ENCODE measurements around the gene DCAF6. TPM values are rescaled to one million over a fixed set of nuclear protein-coding genes. Genes with fewer than 3 reads are reported as not detected.

The DCAF6 gene
- total RNA-seq, 1 donor from 2014 or later = 80.5 TPM

GRCh38 chr1:167949785-167950184, 13.3 kb downstream of the DCAF6 start:
- H3K4me1 ChIP-seq = peaks cover 16% of the 10 kb centered on the region
- no peak for DNase-seq (ENCODE audit: extremely low spot score in 2 of 2)

DNA sequence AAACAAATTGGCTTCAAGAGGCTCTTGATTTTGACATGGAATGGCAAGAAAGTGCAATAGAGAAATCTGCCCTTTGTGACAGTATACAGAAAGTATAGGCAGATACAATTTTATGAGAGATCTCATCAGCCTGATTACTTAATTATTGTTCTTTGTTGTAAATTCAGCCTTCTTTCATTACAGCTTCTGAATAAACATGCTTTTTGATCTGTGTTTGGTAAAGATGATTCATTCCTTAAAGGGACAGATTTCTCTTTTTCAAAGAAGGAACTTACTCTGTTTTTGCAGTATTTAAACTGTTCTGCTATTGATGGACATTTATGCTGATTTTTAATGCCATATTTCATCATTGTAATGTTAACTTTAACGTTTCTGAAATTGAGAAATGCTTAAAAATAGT, 14.1 kb downstream of the DCAF6 start:
- H3K4me1 ChIP-seq = peaks cover 16% of the 10 kb centered on the region
- H3K9me3 ChIP-seq = no peaks in the 10 kb centered on the region
- intact Hi-C loops (cut with DNase I) = no loop called here
- H3K27me3 ChIP-seq = no peaks in the 10 kb centered on the region
- no peak overlapping the region for H3K27ac ChIP-seq
- no peak for DNase-seq (ENCODE audit: extremely low spot score in 2 of 2)
- TF ChIP-seq, protein P1, sequence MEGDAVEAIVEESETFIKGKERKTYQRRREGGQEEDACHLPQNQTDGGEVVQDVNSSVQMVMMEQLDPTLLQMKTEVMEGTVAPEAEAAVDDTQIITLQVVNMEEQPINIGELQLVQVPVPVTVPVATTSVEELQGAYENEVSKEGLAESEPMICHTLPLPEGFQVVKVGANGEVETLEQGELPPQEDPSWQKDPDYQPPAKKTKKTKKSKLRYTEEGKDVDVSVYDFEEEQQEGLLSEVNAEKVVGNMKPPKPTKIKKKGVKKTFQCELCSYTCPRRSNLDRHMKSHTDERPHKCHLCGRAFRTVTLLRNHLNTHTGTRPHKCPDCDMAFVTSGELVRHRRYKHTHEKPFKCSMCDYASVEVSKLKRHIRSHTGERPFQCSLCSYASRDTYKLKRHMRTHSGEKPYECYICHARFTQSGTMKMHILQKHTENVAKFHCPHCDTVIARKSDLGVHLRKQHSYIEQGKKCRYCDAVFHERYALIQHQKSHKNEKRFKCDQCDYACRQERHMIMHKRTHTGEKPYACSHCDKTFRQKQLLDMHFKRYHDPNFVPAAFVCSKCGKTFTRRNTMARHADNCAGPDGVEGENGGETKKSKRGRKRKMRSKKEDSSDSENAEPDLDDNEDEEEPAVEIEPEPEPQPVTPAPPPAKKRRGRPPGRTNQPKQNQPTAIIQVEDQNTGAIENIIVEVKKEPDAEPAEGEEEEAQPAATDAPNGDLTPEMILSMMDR (IDR thresholded peaks at IDR 0.05) = no peak
- no peak for TF ChIP-seq POLR2A (IDR thresholded peaks at IDR 0.05)
- TF ChIP-seq POLR2AphosphoS5 (IDR thresholded peaks at IDR 0.05; ENCODE audit: insufficient read depth in 1 of 2, low read depth in 1 of 2) = no peak
- H3K36me3 ChIP-seq = peaks cover 0 to 24% of the 10 kb centered on the region in 2 donors
- no peak overlapping the region for H3K4me3 ChIP-seq

More at GRCh38 chr1:167949785-167950184, 13.3 kb downstream of the DCAF6 start:
- Histone ChIP-seq H3K27ac (no peak overlapping the region), H3K36me3 (peaks cover 0 to 23% of the 10 kb centered on the region in 2 donors), H3K27me3 (no peaks in the 10 kb centered on the region), H3K9me3 (no peaks in the 10 kb centered on the region), H3K4me3 (no peak overlapping the region)
- intact Hi-C loops (cut with DNase I) = no loop called here
- TF ChIP-seq, protein P1 (IDR thresholded peaks at IDR 0.05) = no peak
- TF ChIP-seq POLR2A (IDR thresholded peaks at IDR 0.05) = no peak
- TF ChIP-seq POLR2AphosphoS5 (IDR thresholded peaks at IDR 0.05; ENCODE audit: insufficient read depth in 1 of 2, low read depth in 1 of 2) = no peak

DNA sequence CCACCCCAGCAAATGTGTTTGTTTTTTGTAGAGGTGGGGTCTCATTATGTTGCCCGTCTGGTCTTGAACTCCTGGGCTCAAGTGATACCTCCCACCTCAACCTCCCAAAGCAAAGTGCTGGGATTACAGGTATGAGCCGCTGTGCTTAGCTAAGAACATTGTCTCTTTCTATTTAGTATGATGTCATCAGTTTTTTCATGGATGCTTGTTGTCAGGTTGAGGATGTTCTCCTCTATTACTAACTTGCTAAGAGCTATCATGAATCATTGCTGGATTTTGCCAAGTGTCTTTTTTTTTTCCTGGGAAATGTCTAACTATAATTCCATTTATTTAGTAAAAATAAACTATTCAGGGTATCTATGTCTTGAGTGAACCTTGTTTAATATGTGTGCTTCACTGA, 19.4 kb downstream of the DCAF6 start:
- no peak overlapping the region for H3K27ac ChIP-seq
- no peaks in the 10 kb centered on the region for H3K9me3 ChIP-seq
- intact Hi-C loops (cut with DNase I) = no loop called here
- no peak overlapping the region for H3K4me3 ChIP-seq
- peaks cover under 1% of the 10 kb centered on the region for H3K4me1 ChIP-seq
- no peaks in the 10 kb centered on the region for H3K27me3 ChIP-seq
- peaks cover 0 to 24% of the 10 kb centered on the region in 2 donors for H3K36me3 ChIP-seq
- no peak for DNase-seq (ENCODE audit: extremely low spot score in 2 of 2)
- TF ChIP-seq, protein P1 (IDR thresholded peaks at IDR 0.05) = no peak
- TF ChIP-seq POLR2A (IDR thresholded peaks at IDR 0.05) (no peak), POLR2AphosphoS5 (IDR thresholded peaks at IDR 0.05; ENCODE audit: insufficient read depth in 1 of 2, low read depth in 1 of 2) (no peak)

DNA sequence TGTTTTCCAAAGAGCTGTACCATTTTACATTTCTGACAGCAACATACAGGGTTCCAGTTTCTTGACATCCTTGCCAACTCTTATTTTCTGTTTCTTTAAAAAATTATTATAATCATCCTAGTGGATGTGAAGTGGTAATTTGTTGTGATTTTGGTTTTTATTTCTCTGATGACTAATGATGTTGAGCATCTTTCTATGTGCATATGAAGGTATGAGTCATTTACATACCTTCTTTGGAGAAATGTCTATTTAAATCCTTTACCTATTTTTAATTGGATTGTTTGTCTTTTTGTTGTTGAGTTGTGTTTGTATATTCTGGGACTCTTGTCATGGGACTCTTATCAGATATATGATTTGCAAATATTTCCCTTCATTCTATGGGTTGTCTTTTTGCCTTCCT, 21.2 kb downstream of the DCAF6 start:
- no peaks in the 10 kb centered on the region for H3K9me3 ChIP-seq
- intact Hi-C loops (cut with DNase I) = no loop called here
- no peak overlapping the region for H3K27ac ChIP-seq
- no peak for DNase-seq (ENCODE audit: extremely low spot score in 2 of 2)
- peaks cover 0 to 18% of the 10 kb centered on the region in 2 donors for H3K36me3 ChIP-seq
- H3K27me3 ChIP-seq = no peaks in the 10 kb centered on the region
- TF ChIP-seq POLR2A (IDR thresholded peaks at IDR 0.05) (no peak), POLR2AphosphoS5 (IDR thresholded peaks at IDR 0.05; ENCODE audit: insufficient read depth in 1 of 2, low read depth in 1 of 2) (no peak)
- TF ChIP-seq, protein P1 (IDR thresholded peaks at IDR 0.05) = no peak
- H3K4me1 ChIP-seq = no peaks in the 10 kb centered on the region
- no peak overlapping the region for H3K4me3 ChIP-seq

DNA sequence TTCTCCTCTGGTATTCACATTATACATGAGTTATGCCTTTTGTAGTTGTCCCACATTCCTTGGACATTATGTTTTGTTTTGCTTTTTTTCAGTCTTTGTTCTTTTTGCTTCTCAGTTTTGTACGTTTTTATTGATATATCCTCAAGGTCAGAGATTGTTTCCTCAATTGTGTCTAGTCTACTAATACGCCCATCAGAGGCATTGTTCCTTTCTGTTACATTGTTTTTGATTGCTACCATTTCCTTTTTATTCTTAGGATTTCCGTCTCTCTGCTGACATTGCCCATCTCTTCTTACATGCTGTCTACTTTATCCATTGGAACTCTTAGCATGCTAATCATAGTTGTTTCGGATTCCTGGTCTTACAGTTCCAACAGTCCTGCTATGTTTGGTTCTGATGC, 28.2 kb downstream of the DCAF6 start:
- no peak for DNase-seq (ENCODE audit: extremely low spot score in 2 of 2)
- TF ChIP-seq, protein P1 (IDR thresholded peaks at IDR 0.05) = no peak
- TF ChIP-seq POLR2A (IDR thresholded peaks at IDR 0.05) (no peak), POLR2AphosphoS5 (IDR thresholded peaks at IDR 0.05; ENCODE audit: insufficient read depth in 1 of 2, low read depth in 1 of 2) (no peak)
- no peaks in the 10 kb centered on the region for H3K4me1 ChIP-seq
- intact Hi-C loops (cut with DNase I) = no loop called here
- H3K27me3 ChIP-seq = no peaks in the 10 kb centered on the region
- H3K27ac ChIP-seq = no peak overlapping the region
- H3K36me3 ChIP-seq = no peaks in the 10 kb centered on the region
- no peak overlapping the region for H3K4me3 ChIP-seq
- H3K9me3 ChIP-seq = no peaks in the 10 kb centered on the region

All from vagina (tissue), 2 donors.